Embryonic facial prominence (tissue), 1 donor: ENCODE results near the gene CBR1.
A peak's percentile ranks its signal among the peaks of the same experiment; 100 is the strongest.
"Not testable (repeated sequence)": the region's sequence is repeated elsewhere in the genome, so short reads cannot be mapped to it uniquely, and the experiment has no call there.

Experiments
- DNase-seq: peaks from one replicate; pipeline ENCODE4 v3.0.0-alpha.2; 2016; ENCODE audit errors: extremely low spot score

The CBR1 gene

DNA sequence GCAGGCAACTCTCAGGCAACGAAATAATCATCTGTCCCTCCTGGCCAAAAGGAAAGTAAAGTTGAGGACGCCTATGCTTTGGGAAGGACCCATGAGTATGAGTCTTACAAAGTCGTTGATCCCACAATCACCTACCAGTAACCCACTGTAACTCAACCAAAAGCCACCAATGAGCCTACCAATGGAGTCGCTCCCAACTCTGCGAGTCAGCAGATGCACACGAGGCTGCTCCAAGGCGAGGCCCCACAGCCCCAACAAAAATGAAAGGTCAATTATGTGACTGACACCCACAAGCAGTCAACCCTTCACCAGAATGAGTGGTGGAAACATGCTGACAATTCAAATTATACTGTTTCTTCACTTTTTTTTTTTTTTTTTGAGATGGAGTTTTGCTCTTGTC lies 21.5 kb upstream of the CBR1 start:
- DNase-seq, result no peak

DNA sequence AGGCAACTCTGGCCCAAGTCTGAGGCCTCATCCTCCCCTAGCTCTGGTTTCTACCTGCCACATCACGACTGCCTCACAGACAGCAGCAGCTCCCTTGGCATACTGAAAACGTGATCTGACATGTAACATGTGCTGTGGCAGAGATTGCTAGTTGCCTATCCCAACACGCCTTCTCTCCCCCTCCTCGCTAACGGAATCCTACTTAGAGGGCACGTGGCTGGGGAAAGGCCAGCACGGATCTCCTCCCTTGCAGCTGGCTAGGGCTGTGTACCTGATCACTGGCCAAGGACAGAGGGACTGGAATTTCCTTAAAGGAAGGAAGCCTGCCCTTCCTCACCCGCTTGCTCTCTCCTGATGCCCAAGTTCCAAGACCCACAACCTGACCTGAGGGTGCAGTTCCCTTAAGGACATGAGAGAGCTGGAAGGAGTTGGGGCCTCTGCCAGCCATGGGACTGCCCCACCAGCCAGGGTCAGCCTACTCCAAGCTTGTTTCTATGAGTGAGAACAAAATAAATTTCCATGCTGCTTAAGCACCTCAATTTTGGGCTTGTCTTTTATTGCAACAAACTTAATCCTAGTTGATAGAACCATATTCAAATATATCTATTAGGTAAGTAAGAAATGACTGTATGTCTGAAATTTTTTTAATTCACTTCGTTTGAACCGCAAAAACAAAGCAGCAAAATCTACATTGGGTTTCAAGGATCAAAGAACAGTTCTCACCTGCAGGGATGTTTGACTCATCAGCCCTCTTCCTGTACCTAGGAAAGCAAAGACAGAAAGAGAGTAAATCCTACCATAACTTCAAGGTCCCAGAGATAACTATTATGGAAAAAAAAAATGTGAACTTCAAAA lies 16.7 kb upstream of the CBR1 start:
- DNase-seq, result no peak

DNA sequence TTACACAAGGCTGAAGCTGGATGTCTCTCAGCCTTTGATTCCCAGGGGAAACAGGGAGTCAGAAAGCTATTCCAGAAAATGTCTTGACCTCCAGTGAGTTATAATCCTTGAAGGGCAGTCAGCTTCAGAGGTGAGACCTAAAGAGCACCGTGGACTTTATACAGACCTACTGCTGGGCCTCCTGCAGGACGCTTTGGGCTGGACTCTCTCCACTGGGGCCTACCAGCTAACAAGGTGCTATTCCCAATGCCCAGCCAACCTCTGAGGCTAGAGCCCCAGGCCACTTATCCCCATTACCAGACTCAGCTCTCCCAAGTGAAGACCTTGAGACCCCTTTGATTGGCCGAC lies 16.1 kb upstream of the CBR1 start:
- no peak for DNase-seq

DNA sequence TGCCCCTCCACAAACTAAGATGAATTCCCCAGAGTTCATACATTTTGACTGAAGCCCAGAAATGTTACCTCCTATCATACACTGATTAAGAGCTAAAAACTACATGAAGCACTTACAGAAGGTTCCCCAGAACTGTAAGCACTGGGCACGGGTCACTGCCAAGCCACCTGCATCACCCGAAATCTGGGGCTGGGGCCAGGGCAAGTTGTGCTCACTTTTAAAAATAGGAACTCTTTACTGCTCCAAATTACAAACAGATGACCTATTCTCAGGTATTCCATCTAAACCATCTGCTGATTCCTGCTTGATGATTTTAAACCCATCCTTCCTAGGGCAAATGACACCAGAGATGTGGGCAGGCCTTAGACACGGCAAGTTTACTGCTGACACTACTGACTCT lies 14.3 kb upstream of the CBR1 start:
- no peak for DNase-seq

DNA sequence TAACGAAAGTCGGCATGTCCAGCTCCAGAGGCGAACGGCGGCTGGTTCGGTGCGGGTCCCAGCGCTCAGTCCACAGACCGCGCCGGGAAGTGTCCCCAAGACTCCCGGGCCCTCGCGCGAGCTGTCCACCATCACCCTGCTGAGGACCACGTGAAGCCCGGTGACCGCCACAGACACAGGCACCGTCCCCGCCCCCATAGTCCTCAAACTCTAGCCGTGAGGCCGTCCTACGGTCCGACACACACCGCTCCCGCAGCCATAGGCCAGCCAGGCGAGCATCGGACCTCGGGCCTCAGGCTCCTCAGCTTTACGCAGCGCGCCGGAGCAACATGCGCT lies 10.0 kb upstream of the CBR1 start:
- no peak for DNase-seq

DNA sequence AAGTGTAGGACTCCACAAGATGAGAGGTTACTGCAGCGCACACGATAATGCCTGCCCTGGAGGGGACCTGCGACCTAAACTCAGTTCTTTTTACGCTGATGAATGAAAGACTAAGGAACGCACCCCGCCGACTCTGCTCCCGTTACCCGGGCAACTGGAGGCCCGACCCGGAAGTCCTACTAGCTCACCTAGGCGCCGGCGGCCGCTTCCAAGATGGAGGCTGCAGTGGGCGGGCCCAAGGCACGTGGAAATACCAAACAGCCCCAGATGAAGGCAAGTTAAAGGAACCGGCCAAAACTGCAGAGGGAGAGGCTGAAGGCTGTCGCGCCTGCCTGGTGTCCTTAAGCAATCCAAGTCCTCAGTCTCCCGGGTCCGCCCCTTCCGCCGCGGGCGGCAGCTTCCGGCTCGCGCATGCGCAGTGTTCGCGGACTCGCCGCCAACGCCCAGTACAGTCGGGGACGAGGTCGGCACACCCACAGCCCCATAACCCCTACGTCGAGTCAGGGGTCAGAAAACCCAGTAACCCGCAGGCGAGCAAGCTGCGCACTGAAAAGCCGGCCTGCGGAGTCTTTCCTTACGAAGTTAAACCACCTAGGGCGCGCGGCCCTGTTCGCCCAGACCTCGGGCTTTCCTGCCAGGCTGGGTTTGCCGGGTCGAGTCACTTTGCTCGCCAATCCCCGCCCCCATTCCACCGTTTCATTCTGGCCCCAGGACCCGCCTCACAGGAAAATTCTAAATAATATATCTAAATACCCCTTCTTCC lies 9.5 kb upstream of the CBR1 start, which contains the start of gene SETD4:
TSS of gene SETD4 (minus strand) at position 368 of the 763 bp plus-strand sequence. CDS start 1,638 bp downstream, outside the sequence.
- DNase-seq, result peak; percentile 68

DNA sequence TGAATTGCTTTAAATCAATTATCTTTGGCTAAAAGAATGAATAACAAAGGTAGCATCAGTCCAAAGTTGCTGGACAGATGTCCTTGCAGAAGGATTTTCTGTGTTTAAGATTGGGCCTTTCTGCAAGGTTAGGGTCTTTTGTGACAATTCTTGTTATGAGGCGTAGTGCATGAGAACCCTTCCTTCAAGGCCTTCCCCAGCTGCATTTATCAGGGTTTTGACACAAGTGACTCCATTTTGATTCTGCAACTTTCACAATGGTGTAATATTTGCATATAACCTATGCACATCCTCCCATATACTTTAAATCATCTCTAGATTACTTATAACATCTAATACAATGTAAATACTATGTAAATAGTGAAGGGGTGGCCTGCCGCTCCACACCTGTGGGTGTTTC lies 8.4 kb upstream of the CBR1 start:
- DNase-seq, result no peak

DNA sequence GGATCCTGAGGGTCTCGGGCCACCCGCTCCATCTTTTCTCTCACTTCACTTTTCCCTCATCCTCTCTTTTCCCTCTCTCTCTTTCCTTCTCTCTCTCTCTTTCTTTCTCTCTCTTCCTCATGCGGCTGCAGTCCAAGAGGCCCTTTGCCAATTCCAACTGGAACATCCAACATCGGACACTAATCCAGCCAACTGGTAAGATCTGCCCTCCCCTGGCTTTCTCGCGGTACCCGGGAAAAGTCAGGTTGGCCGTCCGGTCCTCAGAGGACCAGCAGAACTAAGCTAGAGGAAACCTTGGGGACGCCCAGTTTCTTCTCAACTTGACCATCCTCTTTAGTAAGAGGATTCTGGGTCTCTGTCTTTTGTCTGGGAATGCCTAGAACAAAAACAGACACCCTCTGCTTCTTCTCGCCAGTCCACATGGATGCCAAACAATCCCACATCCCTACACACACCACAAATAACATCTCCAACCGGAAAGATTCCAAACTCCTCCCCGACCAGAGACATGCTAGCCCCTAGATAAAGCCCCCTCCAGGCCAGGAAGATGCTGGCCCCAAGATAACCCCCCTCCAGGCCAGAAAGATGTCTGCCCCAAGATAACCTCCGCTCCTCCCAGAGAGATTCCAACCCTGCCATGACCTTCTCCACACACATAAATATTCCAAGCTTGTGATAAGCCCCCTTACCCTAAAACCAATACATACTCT lies 6.3 kb upstream of the CBR1 start:
- no peak for DNase-seq

DNA sequence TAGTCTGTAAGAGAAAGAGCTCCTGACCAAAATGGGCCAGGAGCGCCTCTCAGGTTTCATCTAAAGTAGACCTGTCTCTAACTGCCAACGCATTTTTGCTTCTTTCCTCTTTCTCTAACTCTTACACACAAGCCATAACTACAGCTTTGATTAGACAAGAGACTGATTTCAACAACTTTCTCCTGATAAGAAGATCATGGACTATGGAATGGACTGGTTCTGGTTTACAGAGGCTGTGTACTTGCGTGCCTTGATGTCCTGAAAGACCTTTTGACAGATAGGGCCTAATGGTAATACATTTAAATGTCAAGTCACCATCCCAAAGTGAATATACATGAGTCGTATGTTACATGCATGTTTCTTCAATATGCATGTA lies 5.8 kb upstream of the CBR1 start:
- DNase-seq, result no peak

DNA sequence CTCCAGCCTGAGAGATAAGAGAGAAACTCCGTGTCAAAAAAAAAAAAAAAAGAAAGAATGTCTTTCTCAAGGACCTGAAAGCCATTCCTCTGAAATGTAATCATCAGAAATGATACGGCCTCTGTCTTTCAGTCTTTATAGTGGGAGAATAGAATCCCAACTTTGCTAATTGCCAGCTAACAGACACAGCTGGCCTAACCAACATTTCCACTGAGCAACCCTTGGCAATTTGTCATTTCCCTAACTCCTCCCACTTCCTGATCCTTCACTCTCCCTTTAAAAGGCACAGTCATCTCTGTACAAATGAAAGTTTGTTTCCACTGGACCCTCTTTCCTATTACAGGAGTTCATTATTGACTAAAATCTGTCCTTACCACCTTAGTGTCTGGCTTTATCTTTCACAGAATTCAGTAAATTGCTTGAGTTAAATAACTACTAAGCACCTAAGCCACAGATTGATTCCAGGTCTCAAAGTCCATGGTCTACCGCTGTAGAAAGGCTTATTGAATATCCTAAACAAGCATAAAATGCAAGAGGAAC lies 4.3 kb upstream of the CBR1 start:
- DNase-seq, result no peak

DNA sequence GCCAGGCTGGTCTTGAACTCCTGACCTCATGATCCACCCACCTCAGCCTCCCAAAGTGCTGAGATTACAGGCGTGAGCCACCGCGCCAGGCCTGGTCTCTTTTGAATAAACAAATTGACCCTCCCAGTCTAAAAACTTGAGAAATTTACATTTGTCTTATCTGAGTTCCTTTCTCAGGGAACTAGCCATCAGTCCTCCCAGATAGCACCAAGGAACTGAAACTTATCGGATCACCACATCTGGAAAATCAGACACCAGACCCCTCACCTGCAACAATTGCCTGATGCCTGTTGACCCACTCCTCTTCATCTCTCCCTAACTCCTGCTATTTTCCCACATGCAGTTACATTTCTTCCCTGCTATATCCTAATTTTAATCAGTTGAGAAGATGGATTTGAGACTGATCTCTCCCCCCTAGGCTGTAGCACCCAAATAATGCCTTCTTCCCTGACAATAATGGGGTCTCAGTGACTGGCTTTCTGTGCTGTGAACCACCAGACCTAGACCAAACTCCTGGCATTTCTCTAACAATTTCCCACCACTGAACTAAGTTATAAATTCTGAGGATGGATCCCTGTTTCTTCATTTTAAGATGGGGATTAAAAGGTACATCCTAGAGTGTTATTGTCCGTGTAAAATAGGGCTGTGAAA lies 951 bp upstream of the CBR1 start:
- DNase-seq, result no peak

DNA sequence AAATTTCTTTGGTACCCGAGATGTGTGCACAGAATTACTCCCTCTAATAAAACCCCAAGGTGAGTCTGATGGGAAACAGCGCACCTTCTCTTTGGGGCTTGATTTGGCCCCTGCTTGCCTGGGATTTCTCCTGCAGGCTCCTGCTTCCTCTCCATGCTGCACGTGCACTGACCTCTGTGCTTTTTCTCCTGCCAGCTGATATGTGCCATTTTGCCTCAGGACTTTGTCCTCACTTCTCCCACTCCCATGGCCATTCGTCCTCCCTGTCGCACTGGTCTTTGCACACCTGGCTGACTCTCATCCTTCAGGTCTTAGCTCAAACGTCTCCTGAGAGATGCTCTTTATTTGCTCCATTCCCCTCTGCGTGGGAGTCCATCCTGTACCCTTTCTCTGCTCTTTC lies 1.2 kb downstream of the CBR1 start:
- DNase-seq, result no peak

DNA sequence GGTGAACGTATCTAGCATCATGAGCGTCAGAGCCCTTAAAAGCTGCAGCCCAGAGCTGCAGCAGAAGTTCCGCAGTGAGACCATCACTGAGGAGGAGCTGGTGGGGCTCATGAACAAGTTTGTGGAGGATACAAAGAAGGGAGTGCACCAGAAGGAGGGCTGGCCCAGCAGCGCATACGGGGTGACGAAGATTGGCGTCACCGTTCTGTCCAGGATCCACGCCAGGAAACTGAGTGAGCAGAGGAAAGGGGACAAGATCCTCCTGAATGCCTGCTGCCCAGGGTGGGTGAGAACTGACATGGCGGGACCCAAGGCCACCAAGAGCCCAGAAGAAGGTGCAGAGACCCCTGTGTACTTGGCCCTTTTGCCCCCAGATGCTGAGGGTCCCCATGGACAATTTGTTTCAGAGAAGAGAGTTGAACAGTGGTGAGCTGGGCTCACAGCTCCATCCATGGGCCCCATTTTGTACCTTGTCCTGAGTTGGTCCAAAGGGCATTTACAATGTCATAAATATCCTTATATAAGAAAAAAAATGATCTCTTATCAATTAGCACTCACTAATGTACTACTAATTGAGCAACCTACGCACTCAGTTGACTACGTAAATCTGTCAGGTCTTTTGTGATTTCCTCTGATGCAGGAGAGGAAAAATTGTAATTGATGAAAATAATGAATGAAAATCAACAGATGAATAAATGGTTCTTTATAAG lies 2.8 kb downstream of the CBR1 start:
- DNase-seq, result no peak

DNA sequence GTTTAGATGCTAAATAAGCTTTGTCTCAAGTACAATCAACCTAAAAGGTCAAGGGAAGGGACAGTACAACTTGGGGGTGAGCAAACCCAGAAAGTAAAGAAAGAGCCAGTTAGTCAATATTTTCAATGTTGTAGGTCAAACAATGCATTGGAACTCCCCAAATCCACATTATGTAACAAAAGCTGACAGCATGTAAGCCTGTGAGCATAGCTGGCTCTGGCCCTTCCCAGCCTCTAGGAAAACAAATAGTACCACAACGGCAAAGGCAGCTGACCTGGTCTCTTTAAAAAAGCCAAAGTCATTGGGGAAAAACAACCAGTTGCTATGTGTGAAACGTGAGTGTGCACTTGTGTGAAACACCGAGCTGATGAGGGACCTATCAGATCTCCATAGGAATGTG lies 3.4 kb downstream of the CBR1 start:
- DNase-seq, result no peak

DNA sequence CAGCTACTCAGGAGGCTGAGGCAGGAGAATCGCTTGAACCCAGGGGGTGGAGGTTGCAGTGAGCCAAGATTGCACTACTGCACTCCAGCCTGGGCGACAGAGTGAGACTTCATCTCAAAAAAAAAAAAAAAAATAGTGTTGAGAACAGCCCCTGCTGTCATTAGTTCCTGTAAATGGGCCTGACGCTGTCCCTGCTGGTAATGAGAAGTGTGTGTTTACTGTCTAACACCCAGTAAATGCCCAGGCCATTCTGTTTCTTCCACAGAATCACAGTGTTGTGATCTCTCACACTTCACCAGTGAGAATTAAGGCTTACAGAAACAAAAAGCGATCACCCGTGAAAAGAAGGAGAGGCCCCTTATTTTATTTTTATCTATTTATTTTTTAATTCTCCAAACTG lies 4.1 kb downstream of the CBR1 start:
- DNase-seq, result not testable (repeated sequence)

DNA sequence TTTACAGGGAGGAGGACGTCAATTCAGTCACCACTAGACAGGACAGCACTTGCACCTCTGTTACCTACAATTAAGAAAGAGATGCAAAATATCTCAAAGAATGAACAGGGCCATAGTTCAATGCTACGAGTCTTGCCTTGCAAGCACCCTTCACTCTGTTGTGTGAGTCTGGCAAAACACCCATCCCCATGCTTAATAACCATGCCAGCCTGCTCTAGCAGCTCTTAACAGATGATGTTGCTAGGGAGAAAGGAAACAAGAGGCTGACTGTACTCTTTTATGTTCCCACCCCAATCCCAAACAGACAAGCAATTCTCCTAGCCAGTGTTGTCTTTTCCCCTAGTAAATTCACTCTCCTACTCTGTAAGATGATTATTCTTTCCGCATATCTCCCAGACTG lies 5.3 kb downstream of the CBR1 start:
- no peak for DNase-seq

DNA sequence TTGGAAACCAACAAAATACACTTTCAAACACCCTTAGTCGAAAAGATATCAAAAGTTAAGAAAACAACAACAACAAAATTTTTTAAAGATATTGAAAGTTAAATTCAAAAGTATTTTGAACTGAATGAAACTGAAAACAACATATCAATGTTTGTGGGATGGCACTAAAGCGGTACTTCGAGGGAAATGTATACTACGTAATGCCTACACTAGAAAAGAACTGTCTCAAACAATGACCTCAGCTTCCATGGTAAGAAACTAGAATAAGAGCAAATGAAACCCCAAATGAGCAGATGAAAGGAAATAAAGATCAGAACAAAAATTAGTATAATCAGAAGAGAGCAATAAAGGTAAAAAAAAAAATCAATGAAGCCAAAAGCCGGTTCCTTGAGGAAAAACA lies 6.1 kb downstream of the CBR1 start:
- DNase-seq, result no peak

DNA sequence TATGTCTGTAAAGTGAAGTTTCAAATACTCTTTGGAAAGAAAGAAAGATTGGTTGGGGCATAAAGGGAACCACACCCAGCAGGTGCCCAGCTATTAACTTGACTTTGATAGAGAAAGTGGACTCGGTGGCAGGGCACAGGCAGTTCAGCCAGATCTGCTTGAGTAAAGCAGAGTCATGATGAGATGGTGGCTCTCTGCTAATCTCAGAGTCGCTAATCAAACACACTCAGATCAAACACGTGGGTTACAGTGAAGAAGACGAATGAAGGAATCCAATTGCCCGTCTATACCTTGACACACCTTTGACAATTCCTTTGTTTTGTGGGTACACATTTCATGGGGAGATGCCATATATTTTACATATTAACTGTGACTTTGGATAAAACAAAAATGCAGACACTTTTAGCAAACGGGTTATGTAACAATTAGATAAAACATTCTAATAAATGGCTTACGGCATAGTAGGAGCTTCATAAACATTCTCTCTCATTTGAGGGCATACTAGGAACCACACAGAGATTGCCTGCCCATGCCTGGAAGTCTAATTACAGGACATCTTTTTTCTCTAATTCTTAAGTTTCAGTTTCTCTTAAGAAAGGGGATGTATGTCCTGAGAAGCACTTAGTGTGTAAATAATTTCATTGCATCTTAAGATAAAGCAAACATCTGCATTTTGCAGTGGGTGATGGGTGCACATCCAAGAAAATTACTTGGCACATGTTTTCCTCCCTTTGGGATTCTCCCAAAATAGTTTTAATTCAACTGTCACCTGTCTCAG lies 7.2 kb downstream of the CBR1 start:
- no peak for DNase-seq

DNA sequence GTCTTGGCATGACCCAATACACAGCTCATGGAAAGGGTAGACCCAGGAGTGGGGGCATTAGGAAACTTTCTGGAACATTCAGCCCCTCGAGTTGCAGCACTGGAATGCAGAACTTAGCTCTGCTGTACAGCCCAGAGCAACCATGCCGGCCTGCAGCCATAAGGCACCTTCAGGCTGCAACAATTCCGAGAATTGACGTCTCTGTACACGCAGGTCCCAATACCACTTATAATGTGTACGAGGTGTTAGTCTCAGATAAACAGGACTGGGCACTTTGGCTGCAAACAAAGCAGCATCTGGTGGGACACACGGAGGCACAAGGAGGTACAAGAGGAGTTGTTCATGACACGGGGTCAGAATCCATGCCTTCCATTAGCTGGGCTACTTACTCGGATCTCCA lies 7.9 kb downstream of the CBR1 start:
- DNase-seq, result no peak

DNA sequence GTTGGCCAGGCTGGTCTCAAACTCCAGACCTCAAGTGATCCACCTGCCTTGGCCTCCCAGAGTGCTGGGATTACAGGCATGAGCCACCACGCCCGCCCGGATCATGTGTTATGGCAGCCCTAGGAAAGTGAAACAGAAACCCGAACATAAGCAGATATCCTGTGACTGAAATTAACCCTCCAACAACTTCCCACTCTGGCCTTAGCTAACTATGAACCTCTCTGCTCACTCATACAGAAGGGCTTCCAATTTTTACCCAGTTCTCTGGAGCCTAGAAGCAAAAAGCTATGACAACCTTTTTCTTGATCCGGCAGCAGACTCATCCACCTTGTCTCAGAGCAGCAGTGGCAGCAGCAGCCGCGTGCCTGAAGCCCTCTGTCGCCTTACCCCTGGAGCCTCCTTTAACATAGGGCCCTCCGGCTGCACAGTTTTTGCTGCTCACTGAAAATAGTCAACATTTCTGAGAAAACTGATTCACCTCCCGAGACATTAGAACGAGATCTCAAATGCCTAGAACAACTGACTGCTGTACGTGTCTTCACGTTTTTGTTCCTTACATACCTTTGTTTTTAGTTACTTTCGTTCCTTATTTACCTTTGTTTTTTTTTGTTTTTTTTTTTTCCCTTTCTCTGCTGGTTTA lies 9.3 kb downstream of the CBR1 start:
- DNase-seq, result no peak
